Panc1 (cell line): Measurements from ENCODE around the gene TAS2R8. TPM values are rescaled to one million over a fixed set of nuclear protein-coding genes. Genes with fewer than 3 reads are reported as not detected.

ENCODE experiments used
- ATAC-seq: fragments of 200-7000 bp; cut with Tn5 transposase; 2 replicates; pipeline ENCODE4 v1.9.1; 2020; ENCODE audit warnings: mild to moderate bottlenecking, moderate library complexity
- Bru-seq: library from RNA; stranded (reverse); fragments of 400-500 nt; gene quantifications from one replicate; lab custom pipeline; 2021; lab: Mats Ljungman, UMichigan
- BruChase-seq, 2 experiments: library from RNA; stranded (reverse); fragments of 400-500 nt; gene quantifications; one replicate each; lab custom pipeline; 2021; lab: Mats Ljungman, UMichigan
- BruUV-seq: library from RNA; stranded (reverse); fragments of 400-500 nt; replicated peaks from 2 replicates; lab custom pipeline; 2021; lab: Mats Ljungman, UMichigan
- CTCF ChIA-PET: fragments of 300-600 bp; sonication (Branson Sonifier 250); formaldehyde crosslinking; loops from one replicate; lab custom pipeline; 2022; ENCODE audit warnings: antibody characterized with exemption; lab: Charles Lee
- POLR2A ChIA-PET: fragments of 300-600 bp; sonication (Branson Sonifier 250); formaldehyde crosslinking; loops from one replicate; lab custom pipeline; 2022; ENCODE audit warnings: antibody characterized with exemption; lab: Charles Lee
- DNase-seq: peaks from one replicate; pipeline ENCODE4 v3.0.0-alpha.2; 2010; ENCODE audit warnings: low read depth, low spot score
- H3K27ac ChIP-seq: 2 replicates; pipeline ENCODE4 v1.5.1; 2011; ENCODE audit warnings: mild to moderate bottlenecking, low read length, inconsistent platforms
- H3K27me3 ChIP-seq: fragments of 200-500 bp; sonication (Bioruptor generic); 2 replicates; pipeline ENCODE4 v1.6.0; 2014; ENCODE audit warnings: low read length, inconsistent platforms; ENCODE audit not compliant: control insufficient read depth, insufficient read depth
- H3K36me3 ChIP-seq: fragments of 200-500 bp; sonication (Bioruptor generic); 2 replicates; pipeline ENCODE4 v1.5.1; 2014; ENCODE audit warnings: inconsistent platforms, mild to moderate bottlenecking, low read length, moderate library complexity; ENCODE audit not compliant: control insufficient read depth, insufficient read depth
- H3K4me1 ChIP-seq: 2 replicates; pipeline ENCODE4 v1.5.1; 2011; ENCODE audit warnings: inconsistent platforms, mild to moderate bottlenecking, low read length, moderate library complexity; ENCODE audit not compliant: control insufficient read depth, insufficient read depth
- H3K4me3 ChIP-seq, 2 experiments: 2 replicates each; pipeline ENCODE4 v1.5.1; 2011 to 2012; ENCODE audit warnings: low read depth in 2 of 2, low read length in 2 of 2, mild to moderate bottlenecking in 2 of 2, inconsistent platforms in 1 of 2, moderate library complexity in 1 of 2
- H3K9me3 ChIP-seq: fragments of 200-500 bp; sonication (Bioruptor generic); 2 replicates; pipeline ENCODE4 v1.5.1; 2014; ENCODE audit warnings: low read depth, mild to moderate bottlenecking, inconsistent platforms, low read length, moderate library complexity; ENCODE audit not compliant: control insufficient read depth, insufficient read depth
- CTCF ChIP-seq: fragments of 450-650 bp; IDR thresholded peaks from 2 replicates; pipeline ENCODE4 v1.5.1; 2017; ENCODE audit warnings: mild to moderate bottlenecking
- POLR2AphosphoS5 ChIP-seq: IDR thresholded peaks from 2 replicates; pipeline ENCODE4 v1.6.1; 2012; ENCODE audit warnings: mild to moderate bottlenecking, low read depth, low read length, moderate library complexity
- REST ChIP-seq, 2 experiments: IDR thresholded peaks; 2 replicates each; pipeline ENCODE4 v1.6.1; 2011 to 2012; ENCODE audit warnings: low read depth in 2 of 2, control low read depth in 1 of 2, low read length in 1 of 2, mild to moderate bottlenecking in 1 of 2, moderate library complexity in 1 of 2; ENCODE audit not compliant: insufficient read depth in 1 of 2
- SIN3A ChIP-seq: IDR thresholded peaks from 2 replicates; pipeline ENCODE4 v1.6.1; 2012; ENCODE audit warnings: low read depth, mild to moderate bottlenecking, low read length, moderate library complexity, borderline replicate concordance; ENCODE audit not compliant: insufficient read depth
- TCF7L2 ChIP-seq: IDR thresholded peaks from 2 replicates; pipeline ENCODE4 v1.6.1; 2011; ENCODE audit warnings: mild to moderate bottlenecking, low read depth, low read length, inconsistent platforms
- in situ Hi-C: cut with HindIII; loops from 2 replicates; pipeline ENCODE4 v1.10.0; 2016; ENCODE audit warnings: low sequenced_read_pairs, low pct_unique_long_range_greater_than_20kb
- intact Hi-C: fragments of 100-400 bp; cut with micrococcal nuclease; formaldehyde crosslinking; loops from one replicate; pipeline ENCODE4 v1.10.0; 2022; ENCODE audit not compliant: unreplicated experiment
- long read RNA-seq: library from polyadenylated mRNA; unstranded; transcript quantifications from one replicate; pipeline ENCODE4 v2.0.0, GENCODE V29; 2021; ENCODE audit not compliant: unreplicated experiment
- polyA plus RNA-seq: library from polyadenylated mRNA; unstranded; fragments of >200 nt; gene quantifications from one replicate; pipeline ENCODE4 v1.2.1, GENCODE V29; 2012; ENCODE audit warnings: missing spikeins; ENCODE audit not compliant: insufficient read length
- total RNA-seq: library from RNA; stranded (reverse); gene quantifications from one replicate; pipeline ENCODE4 v1.2.1, GENCODE V29; 2021; ENCODE audit not compliant: unreplicated experiment

TAS2R8 gene, protein sequence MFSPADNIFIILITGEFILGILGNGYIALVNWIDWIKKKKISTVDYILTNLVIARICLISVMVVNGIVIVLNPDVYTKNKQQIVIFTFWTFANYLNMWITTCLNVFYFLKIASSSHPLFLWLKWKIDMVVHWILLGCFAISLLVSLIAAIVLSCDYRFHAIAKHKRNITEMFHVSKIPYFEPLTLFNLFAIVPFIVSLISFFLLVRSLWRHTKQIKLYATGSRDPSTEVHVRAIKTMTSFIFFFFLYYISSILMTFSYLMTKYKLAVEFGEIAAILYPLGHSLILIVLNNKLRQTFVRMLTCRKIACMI
- total RNA-seq (not detected), Bru-seq, nascent RNA (percentile 24 among the genes with signal in this experiment), BruChase-seq, experiment 1, labeled RNA remaining after a 2-hour chase (percentile 48 among the genes with signal in this experiment), BruChase-seq, experiment 2, labeled RNA remaining after a 6-hour chase (not detected)
- polyA plus RNA-seq, result not detected
- long read RNA-seq, result 0 reads

DNA sequence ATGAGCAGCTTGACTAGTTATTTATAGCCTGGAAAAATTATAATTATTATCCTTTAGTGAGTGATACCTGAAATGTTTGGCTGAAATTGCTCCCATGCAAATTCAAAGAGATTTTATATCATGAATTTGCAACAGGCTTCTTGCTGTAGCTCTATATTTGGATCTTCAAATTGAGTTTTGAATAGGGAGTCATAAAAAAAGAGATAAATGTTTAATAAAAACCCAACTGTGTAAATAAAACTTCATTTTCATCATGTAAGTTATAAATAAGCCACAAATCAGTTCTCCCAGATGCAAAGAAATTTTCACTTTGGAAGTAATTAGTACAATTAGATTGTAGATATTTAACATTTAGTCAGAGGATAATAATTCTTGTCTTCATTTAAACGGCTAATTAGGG, at the start of gene TAS2R8:
TSS of gene TAS2R8 (minus strand) at position 101 of the 400 bp plus-strand sequence. CDS start 306 bp downstream, outside the sequence.
- no peak for ATAC-seq
- Histone ChIP-seq H3K27ac (no peak within 1 kb of the TSS), H3K36me3 (no peaks in the 10 kb centered on the region), H3K27me3 (no peaks in the 10 kb centered on the region; the same call in 1 of the 2 replicates), H3K9me3 (no peaks in the 10 kb centered on the region), H3K4me3 (no peak within 1 kb of the TSS), H3K4me1 (no peaks in the 10 kb centered on the region)
- TF ChIP-seq SIN3A (no peak), TCF7L2 (no peak), CTCF (no peak), POLR2AphosphoS5 (no peak), REST (IDR thresholded peaks at IDR 0.05; ENCODE audit: insufficient read depth in 1 of 2, low read depth in 2 of 2, low read length in 1 of 2) (no peak)
- CTCF ChIA-PET, result interaction anchor here (0.6 kb wide), 1 partner anchor 679 kb away, joined by 3 read pairs; no protein-coding TSS in a partner anchor
- POLR2A ChIA-PET, result no interaction called here
- in situ Hi-C loops, result no loop called here
- no TSS peak for BruUV-seq
- no peak for DNase-seq
- intact Hi-C loops, result no loop called here

DNA sequence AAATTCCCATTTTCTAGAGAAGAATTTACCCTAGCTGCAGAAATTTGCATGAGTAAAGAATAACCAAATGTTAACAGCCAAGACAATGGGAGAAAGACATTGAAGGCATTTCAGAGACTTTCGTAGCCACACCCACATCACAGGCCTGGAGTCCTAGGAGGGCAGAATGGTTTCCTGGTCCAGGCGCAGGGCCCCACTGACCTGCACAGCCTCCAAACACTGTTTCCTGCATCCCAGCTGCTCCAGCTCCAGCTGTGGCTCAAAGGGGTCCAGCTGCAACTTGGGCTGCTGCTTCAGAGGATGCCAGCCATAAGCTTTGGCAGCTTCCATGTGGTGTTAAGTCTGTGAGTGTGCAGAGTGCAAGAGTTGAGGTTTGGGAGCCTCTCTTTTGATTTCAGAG, 48.7 kb upstream of the TAS2R8 start:
- no peak for ATAC-seq
- no TSS peak for BruUV-seq
- in situ Hi-C loops (no loop called here), intact Hi-C loops (no loop called here)
- TF ChIP-seq TCF7L2 (no peak), CTCF (no peak), POLR2AphosphoS5 (no peak), SIN3A (no peak), REST (IDR thresholded peaks at IDR 0.05; ENCODE audit: insufficient read depth in 1 of 2, low read depth in 2 of 2, low read length in 1 of 2) (no peak)
- Histone ChIP-seq H3K4me1 (no peaks in the 10 kb centered on the region), H3K36me3 (no peaks in the 10 kb centered on the region), H3K27me3 (no peaks in the 10 kb centered on the region), H3K27ac (no peak overlapping the region), H3K4me3 (no peak overlapping the region), H3K9me3 (no peaks in the 10 kb centered on the region)
- DNase-seq, result no peak
- POLR2A ChIA-PET, result interaction anchor here (0.6 kb wide), 1 partner anchor 23 kb away, joined by 4 read pairs; no protein-coding TSS in a partner anchor
- CTCF ChIA-PET, result no interaction called here
